NCI-H128 (cell line): ENCODE measurements around the gene MAPKAP1.

Source experiments
- DNase-seq: peaks from one replicate; lab custom pipeline; 2025; ENCODE audit not compliant: unreplicated experiment; lab: John Stamatoyannopoulos, UW

The MAPKAP1 gene

GRCh38 chr9:125464591-125465385, 242.2 kb downstream of the MAPKAP1 start:
- no peak for DNase-seq

- no peak for DNase-seq
Measured at GRCh38 chr9:125463926-125464325, 243.1 kb downstream of the MAPKAP1 start.

GRCh38 chr9:125462861-125463291, 244.1 kb downstream of the MAPKAP1 start:
- no peak for DNase-seq

- DNase-seq, result no peak
Measured at GRCh38 chr9:125461636-125462190, 245.3 kb downstream of the MAPKAP1 start.

GRCh38 chr9:125460883-125461635, 245.9 kb downstream of the MAPKAP1 start:
- DNase-seq, result no peak

- no peak for DNase-seq
Measured at GRCh38 chr9:125460346-125460745, 246.7 kb downstream of the MAPKAP1 start.

- no peak for DNase-seq
Measured at GRCh38 chr9:125457357-125457756, 249.7 kb downstream of the MAPKAP1 start.

- no peak for DNase-seq
Measured at GRCh38 chr9:125455876-125456275, 251.1 kb downstream of the MAPKAP1 start.

GRCh38 chr9:125455132-125455531, 251.9 kb downstream of the MAPKAP1 start:
- no peak for DNase-seq

GRCh38 chr9:125447202-125447802, 259.7 kb downstream of the MAPKAP1 start:
- DNase-seq, result no peak

GRCh38 chr9:125446561-125447094, 260.4 kb downstream of the MAPKAP1 start:
- no peak for DNase-seq

- no peak for DNase-seq
Measured at GRCh38 chr9:125444956-125445506, 262.0 kb downstream of the MAPKAP1 start.

- no peak for DNase-seq
Measured at GRCh38 chr9:125444166-125444565, 262.8 kb downstream of the MAPKAP1 start.

- no peak for DNase-seq
Measured at GRCh38 chr9:125443367-125443766, 263.6 kb downstream of the MAPKAP1 start.

GRCh38 chr9:125442452-125442851, 264.6 kb downstream of the MAPKAP1 start:
- no peak for DNase-seq

- DNase-seq, result no peak
Measured at GRCh38 chr9:125440411-125440810, 266.6 kb downstream of the MAPKAP1 start.

- no peak for DNase-seq
Measured at GRCh38 chr9:125439434-125440272, 267.4 kb downstream of the MAPKAP1 start.

- DNase-seq, result no peak
Measured at GRCh38 chr9:125438506-125439433, 268.2 kb downstream of the MAPKAP1 start.

- DNase-seq, result no peak
Measured at GRCh38 chr9:125437771-125438221, 269.2 kb downstream of the MAPKAP1 start.
